NB4 (cell line): ENCODE data around the gene FIP1L1.

Source experiments
- DNase-seq: peaks from one replicate; pipeline ENCODE4 v3.0.0; 2010; ENCODE audit warnings: low read depth
- H3K4me3 ChIP-seq: one replicate; pipeline ENCODE4 v1.5.1; 2011; ENCODE audit warnings: mild to moderate bottlenecking, low read depth, low read length, moderate library complexity
- CTCF ChIP-seq: IDR thresholded peaks from one replicate; pipeline ENCODE4 v1.5.1; 2012; ENCODE audit warnings: low read depth, low read length
- MAX ChIP-seq: IDR thresholded peaks from 2 replicates; pipeline ENCODE4 v1.6.1; 2011; ENCODE audit warnings: low read depth, low read length
- MYC ChIP-seq: IDR thresholded peaks from 2 replicates; pipeline ENCODE4 v1.6.1; 2011; ENCODE audit warnings: low read depth, low read length
- POLR2A ChIP-seq: IDR thresholded peaks from 2 replicates; pipeline ENCODE4 v1.6.1; 2011; ENCODE audit warnings: mild to moderate bottlenecking; ENCODE audit not compliant: insufficient read length; ENCODE audit errors: extremely low read depth

Gene FIP1L1

GRCh38 chr4:53441564-53441963 lies 64.1 kb downstream of the FIP1L1 start:
- no peak overlapping the region for H3K4me3 ChIP-seq
- no peak for TF ChIP-seq MYC
- TF ChIP-seq MAX: no peak
- no peak for TF ChIP-seq POLR2A
- TF ChIP-seq CTCF: no peak
- no peak for DNase-seq

GRCh38 chr4:53444954-53445353 lies 67.5 kb downstream of the FIP1L1 start:
- no peak for DNase-seq
- H3K4me3 ChIP-seq: no peak overlapping the region
- TF ChIP-seq POLR2A: no peak
- no peak for TF ChIP-seq CTCF
- TF ChIP-seq MYC: no peak
- no peak for TF ChIP-seq MAX

- H3K4me3 ChIP-seq: no peak overlapping the region
- DNase-seq: no peak
- TF ChIP-seq CTCF: no peak
- no peak for TF ChIP-seq POLR2A
- TF ChIP-seq MYC: no peak
- no peak for TF ChIP-seq MAX
Observed at GRCh38 chr4:53450773-53451172, 73.3 kb downstream of the FIP1L1 start.

GRCh38 chr4:53453385-53453784 lies 75.9 kb downstream of the FIP1L1 start:
- H3K4me3 ChIP-seq: no peak overlapping the region
- no peak for DNase-seq
- TF ChIP-seq POLR2A (no peak), CTCF (no peak), MYC (no peak), MAX (no peak)

GRCh38 chr4:53455766-53456165 lies 78.3 kb downstream of the FIP1L1 start:
- DNase-seq: no peak
- TF ChIP-seq MYC (no peak), CTCF (no peak), POLR2A (no peak), MAX (no peak)

GRCh38 chr4:53456178-53456577 lies 78.7 kb downstream of the FIP1L1 start:
- no peak for DNase-seq
- no peak for TF ChIP-seq MYC
- TF ChIP-seq MAX: no peak
- TF ChIP-seq POLR2A: no peak
- no peak overlapping the region for H3K4me3 ChIP-seq

More at GRCh38 chr4:53455766-53456165, 78.3 kb downstream of the FIP1L1 start:
- no peak overlapping the region for H3K4me3 ChIP-seq
